GM21423 (cell line): ENCODE data around the gene RGMA.
"Not testable (repeated sequence)": the region's sequence is repeated elsewhere in the genome, so short reads cannot be mapped to it uniquely, and the experiment has no call there.

ENCODE experiments used
- ATAC-seq: cut with Tn5 transposase; IDR thresholded peaks from one replicate; pipeline ENCODE4 v1.9.1; 2021; ENCODE audit warnings: mild to moderate bottlenecking, moderate library complexity; ENCODE audit not compliant: unreplicated experiment

RGMA gene

GRCh38 chr15:93049233-93049632 lies 39.8 kb downstream of the RGMA start:
- no peak for ATAC-seq

GRCh38 chr15:93048759-93049161 lies 40.3 kb downstream of the RGMA start:
- no peak for ATAC-seq

GRCh38 chr15:93048426-93048721 lies 40.6 kb downstream of the RGMA start:
- no peak for ATAC-seq

GRCh38 chr15:93047621-93048425 lies 41.2 kb downstream of the RGMA start:
- ATAC-seq = no peak

GRCh38 chr15:93046721-93047120 lies 42.3 kb downstream of the RGMA start:
- ATAC-seq = no peak

GRCh38 chr15:93046120-93046519 lies 42.9 kb downstream of the RGMA start:
- ATAC-seq = no peak

GRCh38 chr15:93045191-93045785 lies 43.7 kb downstream of the RGMA start:
- ATAC-seq = no peak

- no peak for ATAC-seq
These were observed 44.5 kb downstream of the RGMA start for GRCh38 chr15:93044301-93045190.

GRCh38 chr15:93043621-93044300 lies 45.2 kb downstream of the RGMA start:
- no peak for ATAC-seq

GRCh38 chr15:93042691-93043378 lies 46.2 kb downstream of the RGMA start:
- ATAC-seq = no peak

GRCh38 chr15:93042211-93042610 lies 46.8 kb downstream of the RGMA start:
- no peak for ATAC-seq

GRCh38 chr15:93041159-93041547 lies 47.9 kb downstream of the RGMA start:
- no peak for ATAC-seq

- ATAC-seq = no peak
These were observed 48.5 kb downstream of the RGMA start for GRCh38 chr15:93040288-93041158.

- ATAC-seq = not testable (repeated sequence)
These were observed 49.3 kb downstream of the RGMA start for GRCh38 chr15:93039562-93040287.

GRCh38 chr15:93037820-93038705 lies 50.9 kb downstream of the RGMA start:
- no peak for ATAC-seq

GRCh38 chr15:93036951-93037819 lies 51.8 kb downstream of the RGMA start:
- no peak for ATAC-seq
